K562 (cell line): ENCODE results near the gene IFNG-AS1. TPM values are rescaled to one million over a fixed set of nuclear protein-coding genes. Genes with fewer than 3 reads are reported as not detected.

ENCODE experiments used
- ATAC-seq: fragments of 200-7000 bp; cut with Tn5 transposase; 3 replicates; pipeline ENCODE4 v1.9.1; 2020; ENCODE audit warnings: moderate library complexity
- BruUV-seq: library from RNA; stranded (reverse); fragments of 400-500 nt; replicated peaks from 2 replicates; lab custom pipeline; 2021; lab: Mats Ljungman, UMichigan
- CTCF ChIA-PET: fragments of 300-600 bp; formaldehyde crosslinking; extraction: SDS; loops from one replicate; lab custom pipeline; 2021; ENCODE audit warnings: low intra/inter-chr PET ratio; lab: Yijun Ruan, JAX
- POLR2A ChIA-PET: fragments of 300-600, 350-650 bp; sonication (Branson Sonifier 250); formaldehyde crosslinking; extraction: SDS; loops from one replicate; lab custom pipeline; 2021; ENCODE audit warnings: antibody characterized with exemption, inconsistent platforms; lab: Yijun Ruan, JAX
- DNase-seq, 4 experiments: peaks; one replicate each; pipeline versions ENCODE4 v3.0.0 to v3.0.0-alpha.2; 2011 to 2018; ENCODE audit warnings: low spot score in 3 of 4, mixed read lengths in 3 of 4; ENCODE audit errors: extremely low read depth in 1 of 4
- FAIRE-seq: peaks from 2 replicates; lab custom pipeline; 2011; peaks lifted over from hg19 to GRCh38; lab: Jason Lieb, UNC
- H2AFZ ChIP-seq: 2 replicates; pipeline ENCODE4 v1.6.0; 2011; ENCODE audit warnings: low read depth, low read length, control low read depth, inconsistent platforms
- H3K27ac ChIP-seq: fragments of 200-600 bp; 3 replicates; pipeline ENCODE4 v1.8.0; 2011; ENCODE audit warnings: low read depth, mild to moderate bottlenecking, control low read depth, inconsistent platforms, low read length, moderate library complexity, mixed read lengths; ENCODE audit errors: extremely low read depth
- H3K27me3 ChIP-seq, 2 experiments: fragments of 300-600 bp in 1 of 2; 2 replicates in 1 of 2; 3 replicates in 1 of 2; pipeline versions ENCODE4 v1.6.0 to v1.8.0; 2011; ENCODE audit warnings: inconsistent platforms in 2 of 2, low read length in 2 of 2, mild to moderate bottlenecking in 1 of 2, mixed read lengths in 1 of 2, moderate library complexity in 1 of 2; ENCODE audit not compliant: control insufficient read depth in 2 of 2, insufficient read depth in 2 of 2
- H3K36me3 ChIP-seq: fragments of 300-600 bp; 3 replicates; pipeline ENCODE4 v1.8.0; 2011; ENCODE audit warnings: mild to moderate bottlenecking, low read length, inconsistent platforms; ENCODE audit not compliant: control insufficient read depth, insufficient read depth
- H3K4me1 ChIP-seq, 2 experiments: fragments of 200-600 bp in 1 of 2; replicated peaks in 1 of 2; 2 replicates in 1 of 2; 3 replicates in 1 of 2; pipeline versions ENCODE4 v1.5.1 to v1.8.0; 2011; ENCODE audit warnings: inconsistent platforms in 2 of 2, low read length in 2 of 2, mild to moderate bottlenecking in 1 of 2, mixed read lengths in 1 of 2, moderate library complexity in 1 of 2; ENCODE audit not compliant: control insufficient read depth in 2 of 2, insufficient read depth in 2 of 2
- H3K4me2 ChIP-seq: 2 replicates; pipeline ENCODE4 v1.6.1; 2011; ENCODE audit warnings: low read length, control low read depth, inconsistent platforms, mixed read lengths; ENCODE audit not compliant: insufficient read depth
- H3K4me3 ChIP-seq: fragments of 200-600 bp; sonication (generic), shearing (Covaris generic); 2 replicates; pipeline ENCODE4 v1.5.1; 2016; ENCODE audit warnings: control low read depth, inconsistent platforms
- H3K79me2 ChIP-seq: fragments of 200-600 bp; 3 replicates; pipeline ENCODE4 v1.8.0; 2011; ENCODE audit warnings: low read length, inconsistent platforms; ENCODE audit not compliant: control insufficient read depth, insufficient read depth
- H3K9ac ChIP-seq, 2 experiments: 2 replicates each; pipeline versions ENCODE4 v1.6.0 to v1.6.1; 2011; ENCODE audit warnings: low read depth in 2 of 2, low read length in 2 of 2, control low read depth in 1 of 2, inconsistent platforms in 1 of 2, mild to moderate bottlenecking in 1 of 2, mixed read lengths in 1 of 2; ENCODE audit not compliant: insufficient read depth in 1 of 2
- H3K9me1 ChIP-seq: one replicate; pipeline ENCODE4 v1.6.0; 2011; ENCODE audit warnings: inconsistent platforms, mild to moderate bottlenecking, low read length, moderate library complexity; ENCODE audit not compliant: control insufficient read depth, insufficient read depth
- H3K9me3 ChIP-seq: replicated peaks from 2 replicates; pipeline ENCODE4 v1.5.1; 2011; ENCODE audit warnings: low read depth, low read length, inconsistent platforms; ENCODE audit not compliant: control insufficient read depth, insufficient read depth
- H4K20me1 ChIP-seq: replicated peaks from 2 replicates; pipeline ENCODE4 v1.6.1; 2011; ENCODE audit warnings: low read length, inconsistent platforms, mixed read lengths; ENCODE audit not compliant: control insufficient read depth, insufficient read depth
- HIVEP1 ChIP-seq: fragments of 250-450 bp; sonication (Bioruptor Pico); IDR thresholded peaks from 2 replicates; pipeline ENCODE4 v1.4.0; 2020; ENCODE audit warnings: mild to moderate bottlenecking
- HOXB6 ChIP-seq: fragments of 250-450 bp; sonication (Bioruptor Pico); IDR thresholded peaks from 2 replicates; pipeline ENCODE4 v1.5.1; 2022; ENCODE audit warnings: mild to moderate bottlenecking, borderline replicate concordance
- KAT2B ChIP-seq: IDR thresholded peaks from one replicate; pipeline ENCODE4 v1.6.1; 2012; ENCODE audit warnings: low read depth, mild to moderate bottlenecking, control low read depth, inconsistent platforms, low read length, moderate library complexity
- NR2C1 ChIP-seq, 2 experiments: fragments of 450-650 bp; IDR thresholded peaks; 2 replicates each; pipeline ENCODE4 v1.6.1; 2017; ENCODE audit warnings: mild to moderate bottlenecking in 2 of 2, antibody characterized with exemption in 1 of 2, inconsistent platforms in 1 of 2, missing compliant biosample characterization in 1 of 2, missing genetic modification characterization in 1 of 2
- RBBP5 ChIP-seq: fragments of 200-600 bp; sonication (generic); IDR thresholded peaks from 2 replicates; pipeline ENCODE4 v1.6.1; 2012; ENCODE audit warnings: borderline replicate concordance, mild to moderate bottlenecking, low read length, control low read depth, inconsistent platforms; ENCODE audit not compliant: insufficient read depth, poor library complexity, severe bottlenecking
- SIN3B ChIP-seq: fragments of 450-650 bp; IDR thresholded peaks from 2 replicates; pipeline ENCODE4 v1.6.1; 2017; ENCODE audit warnings: low read depth, mild to moderate bottlenecking, moderate library complexity
- ZNF134 ChIP-seq: fragments of 250-450 bp; sonication (Bioruptor Pico); conservative IDR thresholded peaks from 2 replicates; pipeline ENCODE4 v1.4.0; 2020
- ZNF311 ChIP-seq: fragments of 250-450 bp; sonication (Bioruptor Pico); IDR thresholded peaks from 2 replicates; pipeline ENCODE4 v1.4.0; 2020; ENCODE audit warnings: mild to moderate bottlenecking, moderate library complexity
- WGBS: fragments of 100-300 bp; shearing (Covaris generic); methylation state at CpG from one replicate; pipeline ENCODE4 v1.1.6; 2016; ENCODE audit warnings: low coverage, mixed read lengths; ENCODE audit not compliant: insufficient coverage; ENCODE audit errors: missing lambda C conversion rate; 5-methylcytosine and 5-hydroxymethylcytosine counted together
- in situ Hi-C: fragments of 300-500 bp; cut with MboI; formaldehyde crosslinking; loops from 4 replicates; pipeline ENCODE4 v1.15.0; 2018; ENCODE audit warnings: inconsistent platforms, mixed read lengths
- intact Hi-C: fragments of 100-400 bp; cut with micrococcal nuclease; formaldehyde crosslinking; loops from 2 replicates; pipeline ENCODE4 v1.14.2; 2022
- polyA plus RNA-seq, 8 experiments: library from polyadenylated mRNA; depleted of rRNA in 4 of 8; stranded (reverse) in 5 of 8; unstranded in 3 of 8; fragments of >200 nt; fragmentation: Nextera tagmentation in 2 of 8; fragmentation: Illumina TruSeq in 1 of 8; extraction: Ambion mirVana in 2 of 8; extraction: Trizol in 1 of 8; gene quantifications; 2 replicates each; pipeline versions ENCODE4 v1.2.1 to v1.2.3, GENCODE V29; 2011 to 2014; ENCODE audit warnings: inconsistent platforms in 1 of 8, missing spikeins in 1 of 8
- total RNA-seq, 7 experiments: library from RNA; depleted of rRNA in 6 of 7; stranded (reverse); fragments of >200 nt in 6 of 7; fragmentation: Illumina TruSeq in 2 of 7; extraction: Trizol in 2 of 7; gene quantifications; 2 replicates each; pipeline versions ENCODE4 v1.2.1 to v1.2.3, GENCODE V29; 2011 to 2021; ENCODE audit warnings: low replicate concordance in 1 of 7
- TF ChIP-seq, protein P1 (sequence below): fragments of 450-650 bp; formaldehyde crosslinking; IDR thresholded peaks from 2 replicates; pipeline ENCODE4 v1.4.0; 2022; ENCODE audit warnings: missing genetic modification characterization
- TF ChIP-seq, protein P2 (sequence below): fragments of 200-800 bp; sonication (Bioruptor generic); IDR thresholded peaks from 2 replicates; pipeline ENCODE4 v1.6.1; 2017; ENCODE audit warnings: missing genetic modification characterization, missing compliant biosample characterization

The IFNG-AS1 gene
- total and polyA plus RNA-seq, 9 of the 15 experiments (the other 6 are each of a cell fraction or from before 2014, with no cell fraction given): not detected

- peaks cover 0 to 4% of the 10 kb centered on the region in 2 experiments; a peak in 2 of 5 replicates for H3K27me3 ChIP-seq
- H3K9me3 ChIP-seq: no peaks in the 10 kb centered on the region
- 8% methylated on average over 2 of the region's 2 CpGs for WGBS
- H3K79me2 ChIP-seq: no peaks in the 10 kb centered on the region
- no peak for ATAC-seq
- FAIRE-seq: no peak
- TF ChIP-seq RBBP5 (no peak), SIN3B (no peak), ZNF311 (CRISPR knock-in tag) (no peak), HIVEP1 (no peak), HOXB6 (no peak), ZNF134 (CRISPR knock-in tag) (no peak), NR2C1 (IDR thresholded peaks at IDR 0.05) (no peak), NR2C1 (tag; IDR thresholded peaks at IDR 0.05) (no peak), KAT2B (no peak)
- TF ChIP-seq, protein P1, sequence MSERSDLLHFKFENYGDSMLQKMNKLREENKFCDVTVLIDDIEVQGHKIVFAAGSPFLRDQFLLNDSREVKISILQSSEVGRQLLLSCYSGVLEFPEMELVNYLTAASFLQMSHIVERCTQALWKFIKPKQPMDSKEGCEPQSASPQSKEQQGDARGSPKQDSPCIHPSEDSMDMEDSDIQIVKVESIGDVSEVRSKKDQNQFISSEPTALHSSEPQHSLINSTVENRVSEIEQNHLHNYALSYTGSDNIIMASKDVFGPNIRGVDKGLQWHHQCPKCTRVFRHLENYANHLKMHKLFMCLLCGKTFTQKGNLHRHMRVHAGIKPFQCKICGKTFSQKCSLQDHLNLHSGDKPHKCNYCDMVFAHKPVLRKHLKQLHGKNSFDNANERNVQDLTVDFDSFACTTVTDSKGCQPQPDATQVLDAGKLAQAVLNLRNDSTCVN: no peak
- TF ChIP-seq, protein P2, sequence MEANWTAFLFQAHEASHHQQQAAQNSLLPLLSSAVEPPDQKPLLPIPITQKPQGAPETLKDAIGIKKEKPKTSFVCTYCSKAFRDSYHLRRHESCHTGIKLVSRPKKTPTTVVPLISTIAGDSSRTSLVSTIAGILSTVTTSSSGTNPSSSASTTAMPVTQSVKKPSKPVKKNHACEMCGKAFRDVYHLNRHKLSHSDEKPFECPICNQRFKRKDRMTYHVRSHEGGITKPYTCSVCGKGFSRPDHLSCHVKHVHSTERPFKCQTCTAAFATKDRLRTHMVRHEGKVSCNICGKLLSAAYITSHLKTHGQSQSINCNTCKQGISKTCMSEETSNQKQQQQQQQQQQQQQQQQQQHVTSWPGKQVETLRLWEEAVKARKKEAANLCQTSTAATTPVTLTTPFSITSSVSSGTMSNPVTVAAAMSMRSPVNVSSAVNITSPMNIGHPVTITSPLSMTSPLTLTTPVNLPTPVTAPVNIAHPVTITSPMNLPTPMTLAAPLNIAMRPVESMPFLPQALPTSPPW: no peak
- no peak overlapping the region for H3K4me2 ChIP-seq
- no peaks in the 10 kb centered on the region for H4K20me1 ChIP-seq
- in situ Hi-C loops: no loop called here
- BruUV-seq: no TSS peak
- POLR2A ChIA-PET: no interaction called here
- CTCF ChIA-PET: no interaction called here
- H3K9me1 ChIP-seq: no peaks in the 10 kb centered on the region
- no peak overlapping the region for H2AFZ ChIP-seq
- intact Hi-C loops: no loop called here
- no peak overlapping the region for H3K27ac ChIP-seq
- DNase-seq: no peak
- H3K4me1 ChIP-seq: no peaks in the 10 kb centered on the region
- H3K9ac ChIP-seq: no peak overlapping the region
- no peaks in the 10 kb centered on the region for H3K36me3 ChIP-seq
- H3K4me3 ChIP-seq: no peak overlapping the region
Observed at GRCh38 chr12:67993143-67993542, 3.9 kb downstream of the IFNG-AS1 start.
